ENCODE data around the gene KLHL33. TPM values are rescaled to one million over a fixed set of nuclear protein-coding genes. Genes with fewer than 3 reads are reported as not detected.
A peak's percentile ranks its signal among the peaks of the same experiment; 100 is the strongest.
"Not testable (repeated sequence)": the region's sequence is repeated elsewhere in the genome, so short reads cannot be mapped to it uniquely, and the experiment has no call there.

Gene KLHL33
- polyA plus RNA-seq, 3 donors = 0.35 to 0.50 (median 0.45) TPM

DNA sequence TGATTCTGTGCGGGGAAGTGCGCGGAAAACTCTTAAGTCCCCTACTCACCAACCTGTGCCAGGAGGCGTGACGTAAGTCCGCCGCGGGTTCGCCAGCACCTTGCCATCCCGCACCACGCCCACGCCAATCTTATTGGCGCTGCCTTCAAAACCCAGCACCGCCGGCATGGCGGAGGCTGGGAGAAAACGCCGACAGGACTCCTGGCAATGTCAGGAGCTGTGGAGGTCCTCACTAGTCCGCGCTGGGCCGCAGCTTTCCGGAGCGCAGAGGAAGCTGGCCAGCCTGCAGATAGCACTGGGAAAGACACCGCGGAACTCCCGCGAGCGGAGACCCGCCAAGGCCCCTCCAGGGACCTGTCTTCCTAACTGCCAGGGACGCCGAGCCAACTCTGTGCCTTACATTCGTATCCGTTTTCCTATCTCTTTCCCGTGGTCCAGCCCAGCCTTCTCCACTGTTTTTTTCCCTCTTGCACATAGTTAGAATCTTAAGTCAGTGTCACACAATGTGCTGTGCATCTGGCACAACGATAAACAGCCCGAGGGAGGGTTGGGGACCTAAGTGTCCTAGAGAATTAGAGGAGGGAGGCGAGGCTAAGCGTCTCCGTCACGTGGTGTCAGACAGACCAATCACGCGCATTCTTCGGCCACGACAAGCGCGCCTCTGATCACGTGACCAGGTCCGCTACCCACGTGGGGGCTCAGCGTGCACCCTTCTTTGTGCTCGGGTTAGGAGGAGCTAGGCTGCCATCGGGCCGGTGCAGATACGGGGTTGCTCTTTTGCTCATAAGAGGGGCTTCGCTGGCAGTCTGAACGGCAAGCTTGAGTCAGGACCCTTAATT, 18.8 kb upstream of the KLHL33 start, which contains the start of the genes APEX1 and OSGEP:
Gene APEX1 (plus strand): TSS at position 711 of the 839 bp plus-strand sequence. CDS start 420 bp downstream, outside the sequence.
Gene OSGEP (minus strand): TSS at position 297 of the 839 bp plus-strand sequence. CDS start 129 bp downstream, at position 168.
- peak; percentile 99 to 100 (median 99) for DNase-seq (ENCODE audit: low read depth in 3 of 3, low spot score in 2 of 3)

DNA sequence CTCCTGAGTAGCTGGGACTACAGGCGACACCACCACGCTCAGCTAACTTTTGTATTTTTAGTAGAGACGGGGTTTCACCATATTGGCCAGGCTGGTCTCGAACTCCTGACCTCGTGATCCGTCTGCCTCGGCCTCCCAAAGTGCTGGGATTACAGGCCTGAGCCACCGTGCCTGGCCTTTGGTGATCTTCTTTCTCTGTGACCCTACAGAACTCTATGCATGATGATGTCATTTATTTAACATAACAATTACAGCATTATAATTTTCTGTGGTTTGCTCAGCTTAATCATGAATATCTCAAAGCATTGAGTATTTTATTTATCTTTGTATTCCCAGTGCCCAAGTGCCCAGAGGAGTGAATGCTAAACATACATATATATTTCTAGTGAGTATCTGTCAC, 16.9 kb upstream of the KLHL33 start:
- DNase-seq (ENCODE audit: low read depth in 3 of 3, low spot score in 2 of 3) = not testable (repeated sequence)

DNA sequence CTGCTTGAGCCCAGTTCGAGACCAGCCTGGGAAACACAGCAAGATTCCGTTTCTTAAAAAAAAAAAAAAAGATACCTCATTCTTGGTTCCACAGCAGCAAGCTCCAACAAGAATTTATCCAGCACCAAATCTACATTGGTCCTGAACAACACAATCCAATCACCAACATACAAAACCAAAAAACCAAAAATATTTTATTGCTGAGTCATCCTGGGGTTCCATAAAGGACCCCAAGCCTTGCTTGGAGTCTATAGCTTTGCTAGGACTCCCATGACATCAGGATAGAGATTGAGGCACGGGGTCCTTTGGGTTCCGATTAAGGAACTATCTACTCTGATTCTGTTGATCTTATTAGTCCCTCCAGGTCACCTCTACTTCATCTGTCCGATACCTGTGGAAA, 10.9 kb upstream of the KLHL33 start:
- DNase-seq (ENCODE audit: low read depth in 3 of 3, low spot score in 2 of 3) = no peak

DNA sequence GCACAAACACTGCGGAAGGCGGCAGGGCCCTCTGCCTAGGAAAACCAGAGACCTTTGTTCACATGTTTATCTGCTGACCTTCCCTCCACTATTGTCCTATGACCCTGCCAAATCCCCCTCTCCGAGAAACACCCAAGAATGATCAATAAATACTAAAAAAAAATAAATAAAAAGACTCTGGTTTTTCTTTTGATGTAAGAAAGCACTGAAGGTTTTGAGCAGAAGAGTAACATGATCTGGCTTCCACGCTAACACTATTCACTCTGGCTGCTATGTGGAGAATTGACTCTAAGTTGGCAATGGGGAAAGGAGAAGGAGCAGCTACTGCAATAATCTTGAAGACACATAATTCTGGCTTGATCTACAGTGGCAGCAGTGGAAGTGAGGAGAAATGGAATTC, 7.7 kb upstream of the KLHL33 start:
- DNase-seq (ENCODE audit: low read depth in 3 of 3, low spot score in 2 of 3) = not testable (repeated sequence)

DNA sequence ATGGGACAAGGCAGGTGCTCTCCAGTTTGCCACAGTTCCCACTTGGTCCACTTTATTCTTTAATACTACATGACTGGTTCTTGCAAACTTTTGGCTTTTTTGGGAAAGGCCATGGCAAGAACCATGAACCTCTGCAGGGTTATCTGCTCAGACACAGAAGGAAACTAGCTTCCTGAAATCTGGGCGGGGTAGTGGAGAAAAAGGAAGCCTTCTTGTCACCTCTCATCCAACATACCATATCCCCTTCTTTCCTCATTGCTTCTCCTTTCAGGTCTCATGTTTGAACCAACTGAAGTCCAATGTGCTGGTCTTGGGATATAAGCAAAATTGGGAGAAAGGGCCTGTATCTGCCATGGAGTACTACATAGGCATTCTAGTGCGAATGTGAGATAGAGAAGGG, 5.5 kb upstream of the KLHL33 start:
- no peak for DNase-seq (ENCODE audit: low read depth in 3 of 3, low spot score in 2 of 3)

DNA sequence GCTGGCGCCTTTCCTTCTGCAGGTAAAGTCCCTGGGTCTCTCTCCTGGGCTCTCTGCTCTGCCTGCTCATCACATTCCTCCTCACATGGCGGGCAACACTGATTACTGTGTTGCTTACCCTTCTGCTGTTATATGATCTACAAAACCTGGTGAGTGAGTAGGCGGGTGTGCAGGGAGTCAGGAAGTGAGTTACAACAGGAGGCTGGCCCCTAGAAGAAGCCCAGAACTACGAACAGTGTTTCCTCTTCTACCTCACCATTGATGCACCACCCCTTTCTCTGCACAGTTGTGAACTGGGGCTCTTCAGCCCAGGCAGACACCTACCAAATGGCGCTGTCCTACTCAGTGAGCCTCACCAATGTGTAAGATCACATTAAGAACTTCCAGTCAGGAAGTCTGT, 4.9 kb upstream of the KLHL33 start:
- no peak for DNase-seq (ENCODE audit: low read depth in 3 of 3, low spot score in 2 of 3)

DNA sequence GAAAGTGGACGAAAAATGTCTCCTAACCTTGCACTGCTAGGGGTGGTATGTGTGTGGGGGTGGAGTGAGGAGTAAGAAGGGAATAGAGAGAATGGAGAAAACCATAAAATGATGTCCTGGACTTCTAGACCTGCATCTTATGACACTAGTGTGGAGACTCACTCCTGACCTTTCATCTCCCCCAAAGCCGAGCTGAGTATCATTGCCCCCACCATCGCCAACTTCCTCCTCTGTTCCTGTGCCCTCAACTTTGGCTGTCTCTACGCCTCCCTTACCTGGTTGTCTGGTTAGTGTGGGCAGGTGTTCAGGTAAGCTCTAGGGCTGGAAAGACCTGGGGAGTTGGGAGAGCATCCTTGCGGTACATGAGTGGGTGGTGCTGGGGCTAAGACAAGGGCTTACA, 4.5 kb upstream of the KLHL33 start:
- DNase-seq (ENCODE audit: low read depth in 3 of 3, low spot score in 2 of 3) = no peak

DNA sequence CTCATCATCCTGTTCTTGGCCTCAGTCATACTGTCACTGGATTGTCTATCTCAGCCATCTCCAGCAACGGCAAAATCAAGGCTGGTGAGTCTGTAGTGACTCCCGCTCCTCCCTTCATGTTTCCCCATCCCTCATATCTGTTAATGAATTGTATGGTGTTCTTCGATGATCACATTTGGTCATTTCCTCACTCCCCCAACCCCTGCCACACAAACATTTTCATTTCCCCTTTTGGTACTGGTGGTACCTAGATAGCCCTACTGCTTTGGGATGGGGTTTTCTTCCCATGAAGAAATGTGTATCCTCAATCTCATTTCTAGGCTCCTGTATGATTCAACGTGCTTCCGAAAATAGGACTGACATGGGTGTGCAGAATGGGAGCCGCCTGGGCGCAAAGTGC, 2.7 kb upstream of the KLHL33 start:
- DNase-seq (ENCODE audit: low read depth in 3 of 3, low spot score in 2 of 3) = no peak

DNA sequence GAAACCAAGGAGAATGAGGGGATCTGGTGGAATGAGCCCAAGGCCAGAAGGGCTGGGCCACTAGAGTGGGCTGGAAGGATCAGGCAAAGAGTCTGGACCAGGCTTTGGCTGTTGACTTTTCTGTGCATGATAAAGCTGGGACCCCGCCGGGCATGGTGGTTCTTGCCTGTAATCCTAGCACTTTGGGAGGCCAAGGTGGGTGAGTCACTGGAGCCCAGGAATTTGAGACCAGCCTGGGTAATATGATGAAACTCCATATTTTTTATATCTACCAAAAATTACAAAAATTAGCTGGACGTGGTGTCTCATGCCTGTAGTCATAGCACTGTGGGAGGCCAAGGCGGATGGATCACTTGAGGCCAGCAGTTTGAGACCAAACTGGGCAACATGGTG, 393 bp upstream of the KLHL33 start:
- no peak for DNase-seq (ENCODE audit: low read depth in 3 of 3, low spot score in 2 of 3)

DNA sequence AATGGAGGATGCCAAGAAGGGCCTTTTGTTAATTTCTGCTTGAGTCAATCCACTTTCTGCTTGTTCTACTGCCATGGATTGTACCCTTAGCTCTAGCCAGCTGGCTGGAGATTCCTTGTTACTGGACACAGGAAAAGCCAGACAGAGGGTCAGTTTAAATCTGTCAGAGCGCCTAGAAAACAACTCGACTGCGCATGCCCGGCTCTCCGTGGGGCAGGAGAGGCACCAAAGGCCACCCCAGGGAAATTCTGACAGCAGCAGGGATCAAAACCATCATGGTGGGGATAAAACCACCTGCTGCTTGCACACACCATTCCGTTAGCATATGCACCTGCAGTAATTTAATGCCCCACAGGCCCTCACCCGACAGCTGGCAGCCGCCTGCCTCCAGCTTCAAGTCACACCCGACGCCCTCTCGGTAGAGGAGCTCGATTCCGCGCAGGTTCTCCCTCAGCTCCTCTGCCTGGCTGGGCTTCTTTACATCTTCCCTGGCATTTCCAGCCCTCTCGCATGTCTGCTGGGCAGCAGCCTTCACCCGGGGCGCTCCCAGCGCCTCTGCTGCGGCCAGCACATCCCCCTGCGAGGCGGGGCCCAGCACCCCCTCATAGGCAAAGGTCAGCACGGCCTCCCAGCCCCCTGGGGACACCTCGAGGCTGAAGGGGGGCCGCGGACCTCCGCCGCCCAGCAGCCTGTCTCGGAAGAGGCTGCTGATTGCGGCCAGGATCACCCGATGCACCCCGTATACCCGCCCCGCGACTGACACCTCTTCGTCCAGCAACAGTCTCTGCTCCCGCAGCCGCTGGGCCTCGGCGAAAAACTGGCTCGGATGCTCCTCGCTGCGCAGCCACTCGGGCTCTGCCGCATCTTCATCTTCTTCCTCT, 1.0 kb downstream of the KLHL33 start:
- no peak for DNase-seq (ENCODE audit: low read depth in 3 of 3, low spot score in 2 of 3)

DNA sequence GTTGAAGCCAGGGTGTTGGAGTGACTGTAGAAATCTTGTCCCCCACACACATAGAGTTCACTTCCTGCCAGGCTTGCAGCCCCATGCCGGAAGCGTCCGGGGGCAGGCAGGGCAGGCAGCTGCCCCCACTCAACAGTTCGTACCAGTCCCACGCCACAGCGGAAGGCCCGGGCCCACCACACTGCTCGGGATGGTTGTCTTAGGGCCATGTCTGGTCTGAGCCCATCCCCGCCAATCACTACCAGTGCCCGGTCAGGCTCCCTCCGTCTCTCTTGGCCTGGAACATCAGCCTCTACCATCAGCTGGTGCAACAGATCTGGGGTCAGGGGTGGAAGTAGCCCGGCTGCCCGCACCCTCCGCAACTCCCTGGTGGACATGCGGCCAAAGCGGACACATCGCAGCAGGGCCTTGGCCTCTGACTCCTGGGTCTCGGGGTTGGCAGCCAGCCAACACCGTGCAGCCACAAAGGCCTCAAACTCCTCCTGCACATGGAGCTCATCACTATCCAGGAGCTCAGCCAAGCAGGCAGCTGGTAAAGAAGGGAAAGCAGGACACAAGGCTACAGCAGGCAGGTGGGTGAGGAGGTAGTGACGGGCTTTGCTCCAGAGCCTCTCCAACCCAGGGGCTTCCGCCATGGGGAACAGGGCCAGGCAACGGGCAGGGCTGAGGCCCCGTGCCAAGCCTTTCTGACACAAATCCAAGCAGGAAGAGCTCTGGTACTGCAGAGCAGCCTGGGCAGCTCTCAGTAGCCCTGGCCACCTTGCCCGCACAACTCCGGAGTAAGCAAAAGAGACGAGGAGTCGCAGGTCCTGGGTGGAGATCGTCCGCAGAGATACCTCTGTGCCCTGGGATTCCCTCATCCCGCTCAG, 5.9 kb downstream of the KLHL33 start:
- no peak for DNase-seq (ENCODE audit: low read depth in 3 of 3, low spot score in 2 of 3)

DNA sequence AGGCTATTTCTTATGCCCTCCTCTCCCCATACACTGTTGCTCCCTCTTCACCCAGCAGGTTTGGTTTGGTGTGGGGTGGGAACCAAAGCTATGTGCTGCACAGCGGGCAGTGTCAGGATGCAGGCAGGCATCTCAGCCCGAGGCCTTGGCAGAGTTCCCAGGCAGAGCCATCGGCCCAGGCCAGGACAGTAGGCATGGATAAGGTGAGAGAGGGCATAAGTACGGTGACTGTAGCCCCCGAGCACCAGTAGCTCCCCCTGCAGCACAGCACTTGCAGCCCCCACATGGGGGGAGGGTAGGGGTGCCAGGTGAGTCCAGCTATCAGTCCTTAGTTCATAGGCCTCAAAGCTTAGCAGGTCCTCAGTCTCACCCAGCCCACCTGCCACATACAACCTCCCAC, 7.2 kb downstream of the KLHL33 start:
- no peak for DNase-seq (ENCODE audit: low read depth in 3 of 3, low spot score in 2 of 3)

DNA sequence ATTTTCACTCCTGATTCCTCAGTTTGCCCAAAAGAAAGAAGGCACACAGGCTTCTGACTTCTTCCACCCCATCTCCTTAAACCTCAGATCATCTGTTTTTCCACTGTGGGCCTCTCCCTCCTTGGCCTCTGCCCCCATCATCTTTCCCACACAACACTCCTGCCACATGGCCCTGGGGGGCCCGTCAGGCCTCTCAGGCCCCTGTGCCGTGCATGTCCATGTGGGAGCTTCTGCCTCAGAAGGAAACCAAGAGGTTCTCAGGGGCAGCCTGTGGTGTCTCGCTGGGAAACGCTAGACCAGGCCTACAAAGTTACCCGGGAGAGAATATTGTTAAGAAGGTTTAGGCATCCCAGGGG, 8.0 kb downstream of the KLHL33 start:
- no peak for DNase-seq (ENCODE audit: low read depth in 3 of 3, low spot score in 2 of 3)

DNA sequence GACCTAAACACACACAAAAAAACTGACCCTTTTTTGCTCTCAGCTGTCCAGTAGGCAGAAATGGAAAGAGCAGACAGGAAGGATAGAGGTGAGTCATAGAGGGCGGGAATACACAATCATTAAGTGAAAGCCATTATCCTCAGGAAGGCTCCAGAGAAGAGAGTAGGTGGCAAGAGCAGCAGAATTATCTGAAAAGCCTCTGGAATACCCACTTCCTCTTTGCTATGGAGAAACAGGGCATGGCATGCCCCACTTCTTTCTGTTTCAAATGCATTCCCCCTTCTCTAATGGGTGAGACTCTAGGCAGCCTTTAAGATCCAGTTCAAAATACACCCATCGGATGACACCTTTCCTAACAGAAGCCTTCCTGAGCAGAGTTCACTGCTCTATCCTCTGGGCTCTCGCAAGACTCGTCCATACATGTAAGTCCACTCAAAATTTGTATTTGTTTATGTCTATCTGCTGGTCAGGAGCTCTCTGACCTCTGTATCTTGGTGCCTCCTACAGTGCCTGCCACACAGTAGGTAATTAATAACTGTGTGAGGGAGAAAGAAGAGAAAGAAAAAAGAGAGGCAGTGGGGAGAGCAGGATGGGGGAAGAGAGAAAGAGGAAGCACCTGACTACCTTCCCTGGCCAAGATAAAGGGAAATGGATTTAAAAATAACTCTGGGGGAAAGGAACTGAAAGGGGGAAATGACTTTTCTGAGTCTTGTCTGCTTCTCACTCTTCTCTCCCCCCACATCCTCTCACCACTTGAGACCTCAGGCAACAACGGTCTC, 8.5 kb downstream of the KLHL33 start:
- DNase-seq (ENCODE audit: low read depth in 3 of 3, low spot score in 2 of 3) = no peak

DNA sequence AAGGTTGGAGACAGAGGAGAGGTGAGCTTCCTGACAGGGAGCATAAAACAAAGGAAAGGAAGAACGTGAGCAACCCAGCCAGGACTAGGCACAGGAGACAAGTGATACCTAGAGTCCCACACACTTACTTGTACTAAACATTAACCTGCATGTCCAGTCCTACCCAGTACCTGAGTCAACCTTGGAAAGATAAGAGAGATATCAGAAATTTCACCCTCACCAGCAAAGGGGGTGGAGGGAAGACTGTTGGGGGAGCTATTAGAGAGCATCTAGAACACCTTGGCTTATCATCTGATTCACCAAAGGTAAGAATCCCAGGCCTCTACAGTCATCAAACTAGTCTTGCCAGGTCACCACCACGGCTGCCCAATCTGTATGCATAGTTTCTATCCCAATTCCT, 11.1 kb downstream of the KLHL33 start:
- no peak for DNase-seq (ENCODE audit: low read depth in 3 of 3, low spot score in 2 of 3)

DNA sequence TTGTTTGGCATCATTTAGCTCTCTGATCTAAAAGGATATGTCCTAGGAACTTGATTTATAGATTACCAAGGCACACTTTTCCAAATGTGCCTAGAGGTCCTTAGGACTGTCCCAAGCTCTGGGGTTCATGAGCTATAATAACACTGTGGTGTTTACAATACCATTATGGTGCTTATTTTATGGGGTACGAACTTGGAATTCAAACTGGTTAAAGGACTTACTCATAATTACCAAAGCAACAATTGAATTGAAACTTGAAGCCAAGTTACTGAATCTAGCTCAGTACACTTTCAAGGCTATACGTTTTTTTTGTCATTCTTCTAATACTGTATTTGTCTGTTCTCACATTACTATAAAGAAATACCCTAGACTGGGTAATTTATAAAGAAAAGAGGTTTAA, 13.1 kb downstream of the KLHL33 start:
- no peak for DNase-seq (ENCODE audit: low read depth in 3 of 3, low spot score in 2 of 3)

DNA sequence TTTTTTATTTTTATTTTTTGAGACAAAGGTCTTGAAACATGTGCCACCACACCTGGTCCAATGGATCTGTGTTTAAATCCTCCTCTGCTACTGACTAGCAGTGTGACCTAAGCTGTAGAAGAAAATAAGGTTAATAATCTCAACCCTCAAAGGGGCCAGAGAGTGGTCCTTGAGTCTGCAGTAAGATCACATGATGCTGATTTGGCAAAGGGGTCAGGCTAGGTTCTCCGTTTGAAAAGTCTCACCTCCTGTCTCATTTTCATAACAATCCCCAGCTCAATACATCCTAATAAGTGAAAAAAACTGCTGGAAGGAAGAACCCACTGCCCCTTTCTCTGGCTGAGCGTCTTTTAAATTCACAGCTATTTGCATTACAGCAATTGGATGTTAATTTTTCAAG, 14.7 kb downstream of the KLHL33 start:
- no peak for DNase-seq (ENCODE audit: low read depth in 3 of 3, low spot score in 2 of 3)

DNA sequence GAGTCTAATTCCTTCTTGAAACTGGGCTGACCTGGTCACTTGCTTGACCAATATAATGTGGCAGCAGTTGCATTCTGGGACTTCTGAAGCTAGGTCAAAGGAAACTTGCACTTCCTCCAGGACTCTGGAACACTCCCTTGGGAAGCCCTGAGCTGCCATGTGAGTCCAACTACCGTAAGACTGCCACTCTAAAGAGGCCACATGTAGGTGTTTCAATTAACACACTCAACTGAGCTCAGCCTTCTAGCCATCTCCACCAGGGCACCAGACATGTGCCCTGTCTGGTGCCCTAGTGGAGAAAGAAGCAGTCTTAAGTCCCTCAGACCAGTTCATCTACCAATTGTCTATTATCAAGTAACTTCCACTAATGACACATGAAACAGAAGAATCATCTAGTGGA, 16.5 kb downstream of the KLHL33 start:
- DNase-seq (ENCODE audit: low read depth in 3 of 3, low spot score in 2 of 3) = no peak

DNA sequence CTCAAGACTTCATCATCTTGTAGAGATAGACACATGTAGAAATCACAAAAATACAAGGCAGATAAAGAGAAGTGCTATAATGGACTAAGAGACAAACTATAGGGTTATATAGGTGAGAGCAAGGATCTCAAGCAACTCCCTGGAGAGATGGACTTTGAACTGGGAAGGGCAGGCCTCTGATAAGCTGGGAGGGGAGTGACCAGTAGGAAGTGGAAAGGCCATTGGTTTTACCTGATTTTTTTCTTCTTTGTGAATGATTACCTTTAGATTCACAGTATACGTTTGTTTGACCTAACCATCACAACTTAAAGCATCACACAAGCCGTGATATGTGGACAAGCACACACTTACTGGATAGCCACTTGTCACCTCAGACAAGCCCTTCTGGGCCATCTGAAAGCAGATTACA, 17.5 kb downstream of the KLHL33 start:
- DNase-seq (ENCODE audit: low read depth in 3 of 3, low spot score in 2 of 3) = no peak

Measured in right renal cortex interstitium (tissue), 3 donors.